ENCODE data around the gene MPHOSPH6. TPM values are rescaled to one million over a fixed set of nuclear protein-coding genes. Genes with fewer than 3 reads are reported as not detected.
"Not testable (repeated sequence)": the region's sequence is repeated elsewhere in the genome, so short reads cannot be mapped to it uniquely, and the experiment has no call there.

MPHOSPH6 gene
- total RNA-seq, 1 donor from 2014 or later = 50.5 TPM

DNA sequence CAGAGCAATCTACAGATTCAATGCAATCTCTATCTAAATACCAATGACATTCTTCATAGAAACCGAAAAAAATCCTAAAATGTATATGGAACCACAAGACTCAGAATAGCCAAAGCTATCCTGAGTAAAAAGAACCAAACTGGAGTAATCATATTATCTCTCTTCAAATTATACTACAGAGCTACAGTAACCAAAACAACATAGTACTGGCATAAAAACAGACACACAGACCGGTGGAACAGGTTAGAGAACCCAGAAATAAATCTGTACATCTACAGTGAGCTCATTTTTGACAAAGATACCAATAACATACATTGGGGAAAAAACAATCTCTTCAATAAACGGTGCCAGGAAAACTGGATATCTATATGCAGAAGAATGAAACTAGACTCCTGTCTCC, 45.4 kb downstream of the MPHOSPH6 start:
- peaks cover 4% of the 10 kb centered on the region for H3K4me1 Mint-ChIP-seq
- H3K27ac Mint-ChIP-seq (ENCODE audit: unreplicated experiment) = no peak overlapping the region
- DNase-seq (ENCODE audit: low read depth, low spot score) = no peak
- H3K9me3 Mint-ChIP-seq = peaks cover 2% of the 10 kb centered on the region
- no peaks in the 10 kb centered on the region for H3K27me3 Mint-ChIP-seq (ENCODE audit: low read depth)
- H3K4me3 Mint-ChIP-seq = no peak overlapping the region
- TF ChIP-seq, protein P1, sequence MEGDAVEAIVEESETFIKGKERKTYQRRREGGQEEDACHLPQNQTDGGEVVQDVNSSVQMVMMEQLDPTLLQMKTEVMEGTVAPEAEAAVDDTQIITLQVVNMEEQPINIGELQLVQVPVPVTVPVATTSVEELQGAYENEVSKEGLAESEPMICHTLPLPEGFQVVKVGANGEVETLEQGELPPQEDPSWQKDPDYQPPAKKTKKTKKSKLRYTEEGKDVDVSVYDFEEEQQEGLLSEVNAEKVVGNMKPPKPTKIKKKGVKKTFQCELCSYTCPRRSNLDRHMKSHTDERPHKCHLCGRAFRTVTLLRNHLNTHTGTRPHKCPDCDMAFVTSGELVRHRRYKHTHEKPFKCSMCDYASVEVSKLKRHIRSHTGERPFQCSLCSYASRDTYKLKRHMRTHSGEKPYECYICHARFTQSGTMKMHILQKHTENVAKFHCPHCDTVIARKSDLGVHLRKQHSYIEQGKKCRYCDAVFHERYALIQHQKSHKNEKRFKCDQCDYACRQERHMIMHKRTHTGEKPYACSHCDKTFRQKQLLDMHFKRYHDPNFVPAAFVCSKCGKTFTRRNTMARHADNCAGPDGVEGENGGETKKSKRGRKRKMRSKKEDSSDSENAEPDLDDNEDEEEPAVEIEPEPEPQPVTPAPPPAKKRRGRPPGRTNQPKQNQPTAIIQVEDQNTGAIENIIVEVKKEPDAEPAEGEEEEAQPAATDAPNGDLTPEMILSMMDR (conservative IDR thresholded peaks at IDR 0.05) = no peak
- H3K36me3 Mint-ChIP-seq (ENCODE audit: low read depth) = peaks cover 5% of the 10 kb centered on the region

DNA sequence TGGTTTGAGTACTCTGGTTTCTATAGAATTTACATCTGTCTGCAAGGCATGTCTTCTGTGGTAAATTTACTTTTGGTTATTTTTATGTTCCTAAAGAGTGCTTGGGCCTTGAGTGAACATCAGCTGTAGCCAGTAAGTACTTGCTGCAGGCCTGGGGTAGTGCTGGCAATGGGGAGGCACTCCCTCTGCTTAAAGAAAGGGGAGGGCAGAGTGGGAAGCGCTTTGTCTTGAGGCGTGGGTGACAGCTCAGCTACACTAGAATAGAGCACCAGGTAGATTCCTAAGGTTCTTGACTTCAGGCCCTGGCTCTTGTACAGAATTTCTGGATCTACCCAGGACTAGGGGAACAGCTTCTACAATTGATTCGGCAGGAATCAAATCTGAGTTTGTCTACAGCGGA, 50.6 kb downstream of the MPHOSPH6 start:
- Mint-ChIP-seq H3K27me3 (ENCODE audit: low read depth) (no peaks in the 10 kb centered on the region), H3K4me1 (no peaks in the 10 kb centered on the region), H3K4me3 (no peak overlapping the region), H3K36me3 (ENCODE audit: low read depth) (no peaks in the 10 kb centered on the region), H3K27ac (ENCODE audit: unreplicated experiment) (no peak overlapping the region), H3K9me3 (no peaks in the 10 kb centered on the region)
- no peak for DNase-seq (ENCODE audit: low read depth, low spot score)
- TF ChIP-seq, protein P1 (conservative IDR thresholded peaks at IDR 0.05) = no peak

DNA sequence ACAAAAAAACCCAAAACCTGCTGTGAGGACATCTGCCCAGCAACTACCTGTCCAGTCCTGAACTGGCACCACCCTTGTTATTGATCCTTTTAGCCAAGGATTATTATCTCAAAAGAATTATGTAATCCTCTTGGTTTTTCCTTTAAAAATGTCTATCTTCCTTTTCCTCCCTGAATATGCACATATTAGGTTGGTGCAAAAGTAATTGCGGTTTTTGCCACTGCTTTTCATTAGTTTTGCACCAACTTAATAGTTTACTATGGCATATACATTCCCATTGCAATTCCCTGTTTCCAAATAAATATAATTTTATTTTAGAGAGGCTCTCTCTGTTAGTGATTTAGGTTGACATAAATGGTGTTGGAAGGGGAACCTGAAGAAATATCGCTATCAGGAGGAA, 51.3 kb downstream of the MPHOSPH6 start:
- TF ChIP-seq, protein P1 (conservative IDR thresholded peaks at IDR 0.05) = no peak
- no peaks in the 10 kb centered on the region for H3K9me3 Mint-ChIP-seq
- no peaks in the 10 kb centered on the region for H3K36me3 Mint-ChIP-seq (ENCODE audit: low read depth)
- DNase-seq (ENCODE audit: low read depth, low spot score) = no peak
- H3K27me3 Mint-ChIP-seq (ENCODE audit: low read depth) = no peaks in the 10 kb centered on the region
- H3K4me3 Mint-ChIP-seq = no peak overlapping the region
- H3K4me1 Mint-ChIP-seq = no peaks in the 10 kb centered on the region
- H3K27ac Mint-ChIP-seq (ENCODE audit: unreplicated experiment) = no peak overlapping the region

DNA sequence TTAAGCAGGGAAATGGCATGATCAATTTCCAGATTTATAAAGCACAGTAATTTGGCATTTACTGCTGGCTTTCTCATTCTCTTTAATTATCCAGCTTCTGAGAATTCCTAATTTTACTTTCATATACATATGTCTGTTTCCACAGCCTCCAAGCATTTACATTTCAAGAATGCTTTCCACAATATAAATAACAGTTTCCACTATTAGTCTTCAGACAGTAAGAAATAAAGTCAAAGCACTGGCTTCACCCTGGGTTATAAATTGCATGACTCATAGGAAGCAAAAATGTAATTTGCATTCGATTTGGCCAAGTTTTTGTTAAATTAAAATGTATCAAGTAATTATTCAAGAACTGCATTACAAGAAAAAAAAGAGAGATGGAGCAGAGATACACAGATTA, 53.5 kb downstream of the MPHOSPH6 start:
- H3K36me3 Mint-ChIP-seq (ENCODE audit: low read depth) = no peaks in the 10 kb centered on the region

DNA sequence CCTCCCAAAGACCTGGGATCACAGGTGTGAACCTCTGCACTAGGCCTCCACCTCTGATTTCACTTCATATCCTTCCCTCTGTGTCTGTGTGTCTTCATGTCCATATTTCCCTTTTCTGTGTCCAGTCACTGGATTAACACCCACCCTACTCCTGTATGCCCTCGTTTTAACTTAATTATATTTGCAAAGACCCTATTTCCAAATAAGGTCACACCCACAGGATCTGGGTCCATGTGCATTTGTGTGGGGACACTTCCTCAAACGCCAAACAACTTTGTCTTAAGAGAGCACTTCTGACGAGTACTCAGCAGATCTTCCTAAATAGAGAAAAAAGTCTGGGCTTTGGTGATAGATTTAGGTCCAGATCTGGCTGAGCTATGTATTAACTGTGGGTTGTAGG, 56.3 kb downstream of the MPHOSPH6 start:
- Mint-ChIP-seq H3K27me3 (ENCODE audit: low read depth) (no peaks in the 10 kb centered on the region), H3K36me3 (ENCODE audit: low read depth) (no peaks in the 10 kb centered on the region), H3K4me1 (no peaks in the 10 kb centered on the region), H3K9me3 (no peaks in the 10 kb centered on the region), H3K27ac (ENCODE audit: unreplicated experiment) (no peak overlapping the region), H3K4me3 (no peak overlapping the region)
- TF ChIP-seq, protein P1 (conservative IDR thresholded peaks at IDR 0.05) = no peak
- DNase-seq (ENCODE audit: low read depth, low spot score) = no peak

More for the DNA sequence above, 53.5 kb downstream of the MPHOSPH6 start:
- no peak overlapping the region for H3K27ac Mint-ChIP-seq (ENCODE audit: unreplicated experiment)
- TF ChIP-seq, protein P1 (conservative IDR thresholded peaks at IDR 0.05) = no peak
- no peaks in the 10 kb centered on the region for H3K4me1 Mint-ChIP-seq
- H3K9me3 Mint-ChIP-seq = no peaks in the 10 kb centered on the region
- DNase-seq (ENCODE audit: low read depth, low spot score) = no peak
- H3K27me3 Mint-ChIP-seq (ENCODE audit: low read depth) = no peaks in the 10 kb centered on the region
- no peak overlapping the region for H3K4me3 Mint-ChIP-seq

DNA sequence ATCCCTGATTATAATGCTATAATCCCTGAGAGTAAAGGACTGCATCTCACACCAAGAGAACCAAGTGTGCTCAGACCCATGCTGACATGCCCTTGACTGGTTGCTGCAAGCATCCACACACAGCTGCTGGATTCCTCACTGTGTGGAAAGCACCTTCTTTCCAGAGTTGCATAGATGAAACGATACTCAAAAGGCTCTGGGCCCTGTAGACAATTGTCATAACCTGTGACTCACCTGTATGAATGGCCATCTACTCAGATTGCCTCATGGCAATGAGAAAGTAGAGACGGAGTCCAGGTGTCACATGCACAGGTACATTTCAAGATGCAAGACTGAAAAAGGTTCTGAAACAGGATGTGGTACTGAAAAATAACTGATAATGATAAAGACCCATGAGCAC, 58.1 kb downstream of the MPHOSPH6 start:
- no peak for DNase-seq (ENCODE audit: low read depth, low spot score)
- Mint-ChIP-seq H3K27ac (ENCODE audit: unreplicated experiment) (no peak overlapping the region), H3K36me3 (ENCODE audit: low read depth) (no peaks in the 10 kb centered on the region), H3K27me3 (ENCODE audit: low read depth) (no peaks in the 10 kb centered on the region), H3K4me1 (no peaks in the 10 kb centered on the region), H3K9me3 (no peaks in the 10 kb centered on the region), H3K4me3 (no peak overlapping the region)
- TF ChIP-seq, protein P1 (conservative IDR thresholded peaks at IDR 0.05) = no peak

DNA sequence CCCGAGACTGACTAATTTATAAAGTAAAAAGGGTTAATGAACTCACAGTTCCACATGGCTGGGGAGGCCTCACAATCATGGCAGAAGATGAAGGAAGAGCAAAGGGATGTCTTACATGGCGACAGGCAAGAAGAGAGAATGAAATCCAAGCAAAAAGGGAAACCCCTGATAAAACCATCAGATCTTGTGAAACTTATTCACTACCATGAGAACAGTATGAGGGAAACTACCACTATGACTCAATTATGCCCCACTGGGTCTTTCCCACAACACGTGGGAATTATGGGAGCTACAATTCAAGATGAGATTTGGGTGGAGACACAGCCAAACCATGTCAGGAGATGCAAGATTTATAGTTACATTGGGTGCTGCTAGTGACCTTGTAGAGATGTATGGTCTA, 60.8 kb downstream of the MPHOSPH6 start:
- DNase-seq (ENCODE audit: low read depth, low spot score); H3K4me1 Mint-ChIP-seq: not testable (repeated sequence)

More for the DNA sequence above, 60.8 kb downstream of the MPHOSPH6 start:
- H3K36me3 Mint-ChIP-seq (ENCODE audit: low read depth); H3K27ac Mint-ChIP-seq (ENCODE audit: unreplicated experiment); H3K4me3 Mint-ChIP-seq; H3K27me3 Mint-ChIP-seq (ENCODE audit: low read depth); H3K9me3 Mint-ChIP-seq: not testable (repeated sequence)

Data from neural crest cell (in vitro differentiated cells).